ENCODE measurements around the gene CLEC19A.

DNA sequence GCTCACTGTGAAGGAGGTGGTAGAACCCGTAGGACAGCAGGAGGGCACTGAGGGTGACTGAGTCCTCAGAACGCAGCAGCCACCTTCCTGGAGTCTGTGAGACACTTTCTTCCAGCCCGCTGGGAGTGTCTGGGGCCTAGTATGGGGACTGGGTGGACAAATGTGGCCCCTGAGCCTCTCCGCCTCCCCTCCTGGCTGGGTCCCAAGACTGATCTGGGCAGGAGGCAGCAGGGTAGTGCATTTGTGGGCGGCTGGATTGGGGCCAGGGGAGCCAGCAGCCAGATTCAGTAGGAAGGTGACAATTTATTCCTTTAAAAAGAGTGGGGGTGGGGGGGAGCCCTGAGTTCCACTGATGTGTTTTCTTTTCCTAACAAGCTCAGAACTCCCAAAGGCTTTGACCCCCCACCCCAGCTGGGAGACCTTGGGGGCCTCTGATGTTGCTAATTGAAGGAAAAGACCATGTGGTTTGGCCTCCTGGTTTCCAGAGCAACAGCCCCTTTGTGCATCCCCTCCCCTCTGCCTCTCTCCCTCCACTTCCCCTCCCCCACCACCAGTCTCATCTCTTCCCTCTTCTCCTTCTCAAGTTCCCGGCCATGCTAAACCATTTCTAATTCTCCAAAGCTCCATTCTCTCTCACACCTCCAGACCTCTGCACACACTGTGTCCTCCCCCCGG, 4.4 kb downstream of the CLEC19A start:
- TF ChIP-seq POLR2A (IDR thresholded peaks at IDR 0.05; ENCODE audit: low read depth, low read length) (no peak), EZH2 (IDR thresholded peaks at IDR 0.05; ENCODE audit: borderline replicate concordance, low read depth, low read length, severe bottlenecking) (no peak), POLR2AphosphoS5 (IDR thresholded peaks at IDR 0.05; ENCODE audit: insufficient read depth, low read depth, low read length) (no peak), JUN (IDR thresholded peaks at IDR 0.05; ENCODE audit: borderline replicate concordance, insufficient read depth, insufficient read length, low read depth) (no peak), MYC (IDR thresholded peaks at IDR 0.05; ENCODE audit: low read depth, low read length) (no peak)
- TF ChIP-seq, protein P1, sequence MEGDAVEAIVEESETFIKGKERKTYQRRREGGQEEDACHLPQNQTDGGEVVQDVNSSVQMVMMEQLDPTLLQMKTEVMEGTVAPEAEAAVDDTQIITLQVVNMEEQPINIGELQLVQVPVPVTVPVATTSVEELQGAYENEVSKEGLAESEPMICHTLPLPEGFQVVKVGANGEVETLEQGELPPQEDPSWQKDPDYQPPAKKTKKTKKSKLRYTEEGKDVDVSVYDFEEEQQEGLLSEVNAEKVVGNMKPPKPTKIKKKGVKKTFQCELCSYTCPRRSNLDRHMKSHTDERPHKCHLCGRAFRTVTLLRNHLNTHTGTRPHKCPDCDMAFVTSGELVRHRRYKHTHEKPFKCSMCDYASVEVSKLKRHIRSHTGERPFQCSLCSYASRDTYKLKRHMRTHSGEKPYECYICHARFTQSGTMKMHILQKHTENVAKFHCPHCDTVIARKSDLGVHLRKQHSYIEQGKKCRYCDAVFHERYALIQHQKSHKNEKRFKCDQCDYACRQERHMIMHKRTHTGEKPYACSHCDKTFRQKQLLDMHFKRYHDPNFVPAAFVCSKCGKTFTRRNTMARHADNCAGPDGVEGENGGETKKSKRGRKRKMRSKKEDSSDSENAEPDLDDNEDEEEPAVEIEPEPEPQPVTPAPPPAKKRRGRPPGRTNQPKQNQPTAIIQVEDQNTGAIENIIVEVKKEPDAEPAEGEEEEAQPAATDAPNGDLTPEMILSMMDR (IDR thresholded peaks at IDR 0.05; ENCODE audit: extremely low read depth in 1 of 2, insufficient read depth in 1 of 2, low read depth in 1 of 2, low read length in 2 of 2): no peak
- TF ChIP-seq, protein P2, sequence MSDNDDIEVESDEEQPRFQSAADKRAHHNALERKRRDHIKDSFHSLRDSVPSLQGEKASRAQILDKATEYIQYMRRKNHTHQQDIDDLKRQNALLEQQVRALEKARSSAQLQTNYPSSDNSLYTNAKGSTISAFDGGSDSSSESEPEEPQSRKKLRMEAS (IDR thresholded peaks at IDR 0.05; ENCODE audit: insufficient read depth, insufficient read length): no peak

Measured in endothelial cell of umbilical vein (primary cell).